ENCODE results near the gene RDH5. TPM values are rescaled to one million over a fixed set of nuclear protein-coding genes. Genes with fewer than 3 reads are reported as not detected.

RDH5 gene
- total RNA-seq, 1 donor from 2014 or later = 10.6 TPM

- no peak overlapping the region for H3K4me3 ChIP-seq
- intact Hi-C loops (cut with DNase I) = no loop called here
- no peaks in the 10 kb centered on the region for H3K27me3 ChIP-seq
- no peak overlapping the region for H3K27ac ChIP-seq
- no peak for DNase-seq (ENCODE audit: extremely low spot score in 2 of 2)
- H3K9me3 ChIP-seq = no peaks in the 10 kb centered on the region
- H3K4me1 ChIP-seq = peaks cover 33% of the 10 kb centered on the region
- H3K36me3 ChIP-seq = no peaks in the 10 kb centered on the region
- no peak for TF ChIP-seq CTCF (IDR thresholded peaks at IDR 0.05)
- no peak for TF ChIP-seq POLR2AphosphoS5 (IDR thresholded peaks at IDR 0.05; ENCODE audit: insufficient read depth in 1 of 2, low read depth in 1 of 2)
Measured at GRCh38 chr12:55734595-55734994, 14.4 kb downstream of the RDH5 start.

- H3K27me3 ChIP-seq = no peaks in the 10 kb centered on the region
- TF ChIP-seq POLR2AphosphoS5 (IDR thresholded peaks at IDR 0.05; ENCODE audit: insufficient read depth in 1 of 2, low read depth in 1 of 2) (no peak), CTCF (IDR thresholded peaks at IDR 0.05) (no peak), POLR2A (IDR thresholded peaks at IDR 0.05) (no peak)
- no peak for DNase-seq (ENCODE audit: extremely low spot score in 2 of 2)
- H3K9me3 ChIP-seq = no peaks in the 10 kb centered on the region
- H3K27ac ChIP-seq = no peak overlapping the region
- intact Hi-C loops (cut with DNase I) = loop anchor here (2.0 kb wide), 1 partner anchor 205 kb away; no protein-coding TSS in a partner anchor
- no peak overlapping the region for H3K4me3 ChIP-seq
- no peaks in the 10 kb centered on the region for H3K36me3 ChIP-seq
- H3K4me1 ChIP-seq = peaks cover 19% of the 10 kb centered on the region
Measured at GRCh38 chr12:55736076-55736475, 15.9 kb downstream of the RDH5 start.

GRCh38 chr12:55736780-55737580 lies 16.8 kb downstream of the RDH5 start:
- no peak for DNase-seq (ENCODE audit: extremely low spot score in 2 of 2)
- no peaks in the 10 kb centered on the region for H3K9me3 ChIP-seq
- intact Hi-C loops (cut with DNase I) = loop anchor here (2.0 kb wide), 1 partner anchor 204 kb away; no protein-coding TSS in a partner anchor

GRCh38 chr12:55737581-55738122 lies 17.5 kb downstream of the RDH5 start:
- no peak for TF ChIP-seq POLR2A (IDR thresholded peaks at IDR 0.05)
- TF ChIP-seq CTCF (IDR thresholded peaks at IDR 0.05) = no peak
- no peak for TF ChIP-seq POLR2AphosphoS5 (IDR thresholded peaks at IDR 0.05; ENCODE audit: insufficient read depth in 1 of 2, low read depth in 1 of 2)
- no peaks in the 10 kb centered on the region for H3K9me3 ChIP-seq
- peak overlapping the region; percentile 85 for H3K27ac ChIP-seq
- peak overlapping the region; percentile 50 to 60 for H3K4me3 ChIP-seq
- no peaks in the 10 kb centered on the region for H3K36me3 ChIP-seq
- no peak for DNase-seq (ENCODE audit: extremely low spot score in 2 of 2)
- intact Hi-C loops (cut with DNase I) = loop anchor here (2.0 kb wide), 1 partner anchor 203 kb away; no protein-coding TSS in a partner anchor
- no peaks in the 10 kb centered on the region for H3K27me3 ChIP-seq
- H3K4me1 ChIP-seq = peaks cover 25% of the 10 kb centered on the region

More at GRCh38 chr12:55736780-55737580, 16.8 kb downstream of the RDH5 start:
- H3K4me3 ChIP-seq = no peak overlapping the region
- H3K4me1 ChIP-seq = peaks cover 19% of the 10 kb centered on the region
- no peaks in the 10 kb centered on the region for H3K36me3 ChIP-seq
- peak overlapping the region; percentile 85 for H3K27ac ChIP-seq
- TF ChIP-seq POLR2AphosphoS5 (IDR thresholded peaks at IDR 0.05; ENCODE audit: insufficient read depth in 1 of 2, low read depth in 1 of 2) (no peak), CTCF (IDR thresholded peaks at IDR 0.05) (peak; percentile 29 to 57 (median 48))
- H3K27me3 ChIP-seq = no peaks in the 10 kb centered on the region

Data from vagina (tissue), 2 donors.